GM20000 (cell line): ENCODE results near the gene SLC1A2.

Experiments
- DNase-seq: peaks from one replicate; pipeline ENCODE4 v3.0.0; 2012; ENCODE audit warnings: low spot score
- CTCF ChIP-seq: IDR thresholded peaks from 2 replicates; pipeline ENCODE4 v1.5.1; 2012; ENCODE audit warnings: mild to moderate bottlenecking, control low read depth; ENCODE audit errors: extremely low read depth, missing control alignments

The SLC1A2 gene

GRCh38 chr11:35256296-35256695 lies 163.1 kb downstream of the SLC1A2 start:
- TF ChIP-seq CTCF = no peak
- DNase-seq = no peak

- DNase-seq = no peak
- TF ChIP-seq CTCF = no peak
Observed at GRCh38 chr11:35255514-35255913, 163.8 kb downstream of the SLC1A2 start.

GRCh38 chr11:35253237-35253636 lies 166.1 kb downstream of the SLC1A2 start:
- DNase-seq = no peak
- TF ChIP-seq CTCF = no peak

GRCh38 chr11:35250621-35251020 lies 168.7 kb downstream of the SLC1A2 start:
- no peak for DNase-seq
- TF ChIP-seq CTCF = no peak

- no peak for TF ChIP-seq CTCF
- no peak for DNase-seq
Observed at GRCh38 chr11:35250192-35250591, 169.2 kb downstream of the SLC1A2 start.

- no peak for DNase-seq
- no peak for TF ChIP-seq CTCF
Observed at GRCh38 chr11:35248558-35249323, 170.6 kb downstream of the SLC1A2 start.

GRCh38 chr11:35247863-35248262 lies 171.5 kb downstream of the SLC1A2 start:
- DNase-seq = no peak
- no peak for TF ChIP-seq CTCF
